GM21423 (cell line): ENCODE results near the gene OR52E2.
"Not testable (repeated sequence)": the region's sequence is repeated elsewhere in the genome, so short reads cannot be mapped to it uniquely, and the experiment has no call there.

Experiments used
- ATAC-seq: cut with Tn5 transposase; IDR thresholded peaks from one replicate; pipeline ENCODE4 v1.9.1; 2021; ENCODE audit warnings: mild to moderate bottlenecking, moderate library complexity; ENCODE audit not compliant: unreplicated experiment

Gene OR52E2

GRCh38 chr11:5059391-5059790 is at the start of gene OR52E2:
OR52E2 (minus strand) TSS chr11:5059627; CDS start chr11:5059627, 0 bp downstream.
- ATAC-seq, result no peak

DNA sequence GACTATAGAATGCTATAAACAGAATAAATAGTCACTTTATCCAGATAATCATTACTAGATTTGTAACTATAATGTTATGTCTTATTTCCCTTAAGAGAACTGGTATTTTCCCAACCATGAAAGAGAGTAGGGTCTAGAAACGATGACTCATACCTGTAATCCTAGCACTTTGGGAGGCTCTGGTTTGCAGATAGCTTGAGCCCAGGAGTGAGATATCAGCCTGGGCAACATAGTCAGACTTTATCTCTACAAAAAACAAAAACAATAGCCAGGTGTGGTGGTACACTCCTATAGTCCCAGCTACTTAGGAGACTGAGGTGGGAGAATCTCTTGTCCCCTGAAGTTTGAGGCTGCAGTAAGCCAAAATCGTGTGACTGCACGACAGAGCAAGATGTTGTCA is 47.9 kb upstream of the OR52E2 start:
- no peak for ATAC-seq

- no peak for ATAC-seq
Measured at GRCh38 chr11:5103066-5103465, 43.6 kb upstream of the OR52E2 start.

GRCh38 chr11:5102246-5102645 is 42.8 kb upstream of the OR52E2 start:
- no peak for ATAC-seq

- ATAC-seq, result no peak
Measured at GRCh38 chr11:5096011-5096410, 36.6 kb upstream of the OR52E2 start.

- ATAC-seq, result no peak
Measured at GRCh38 chr11:5092821-5093585, 33.6 kb upstream of the OR52E2 start.

- no peak for ATAC-seq
Measured at GRCh38 chr11:5090668-5091067, 31.2 kb upstream of the OR52E2 start.

DNA sequence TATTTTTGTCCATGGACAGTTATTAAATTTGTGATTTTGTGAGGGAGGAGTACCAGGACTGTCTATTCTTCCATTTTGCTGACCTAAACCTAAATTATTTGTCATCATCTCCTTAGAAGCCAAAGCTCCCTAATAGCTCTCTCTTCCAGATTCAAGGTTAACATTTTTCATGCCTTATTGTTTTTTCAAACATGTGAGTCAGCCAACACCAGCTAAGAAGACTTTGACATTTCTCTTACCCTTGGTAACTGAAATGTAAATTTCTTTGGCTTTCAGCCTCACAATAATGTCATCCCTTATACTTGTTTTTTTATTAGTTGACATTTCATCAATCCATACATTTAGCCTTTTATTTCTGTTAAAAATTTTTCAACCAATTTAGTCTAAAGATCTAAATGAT is 29.1 kb upstream of the OR52E2 start:
- ATAC-seq, result no peak

GRCh38 chr11:5083602-5084001 is 24.2 kb upstream of the OR52E2 start:
- ATAC-seq, result no peak

GRCh38 chr11:5081405-5081804 is 22.0 kb upstream of the OR52E2 start:
- no peak for ATAC-seq

DNA sequence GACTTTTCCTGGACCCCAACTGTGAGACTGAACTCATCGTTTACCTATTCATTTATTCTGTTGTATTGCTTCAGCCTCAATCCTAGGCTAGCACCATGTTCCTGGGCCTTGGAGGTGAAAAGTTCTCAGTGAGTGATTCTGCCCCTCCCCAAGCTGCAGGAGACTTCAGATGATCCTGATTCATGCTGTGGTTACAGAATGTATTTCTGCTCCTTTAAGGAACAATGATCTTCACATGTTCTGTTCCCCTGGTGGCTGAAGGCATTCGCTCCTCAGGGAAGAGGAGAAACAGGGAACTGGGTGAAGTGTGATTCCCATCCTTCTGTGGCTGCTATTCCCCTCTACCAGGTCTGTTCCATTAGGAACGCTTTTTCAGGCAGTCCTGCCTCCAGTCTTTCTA is 12.4 kb upstream of the OR52E2 start:
- ATAC-seq, result no peak

GRCh38 chr11:5069272-5069671 is 9.8 kb upstream of the OR52E2 start, which contains the start of gene OR52E1:
OR52E1 (plus strand) TSS chr11:5069572.
- no peak for ATAC-seq

- no peak for ATAC-seq
Measured at GRCh38 chr11:5065027-5065426, 5.6 kb upstream of the OR52E2 start.

- not testable (repeated sequence) for ATAC-seq
Measured at GRCh38 chr11:5058679-5059078, 748 bp downstream of the OR52E2 start.

GRCh38 chr11:5046754-5047330 is 12.6 kb downstream of the OR52E2 start:
- ATAC-seq, result no peak

- ATAC-seq, result no peak
Measured at GRCh38 chr11:5046226-5046625, 13.2 kb downstream of the OR52E2 start, which contains the start of gene OR52J3. OR52J3 (plus strand) TSS chr11:5046526; CDS start chr11:5046526, 0 bp downstream.

DNA sequence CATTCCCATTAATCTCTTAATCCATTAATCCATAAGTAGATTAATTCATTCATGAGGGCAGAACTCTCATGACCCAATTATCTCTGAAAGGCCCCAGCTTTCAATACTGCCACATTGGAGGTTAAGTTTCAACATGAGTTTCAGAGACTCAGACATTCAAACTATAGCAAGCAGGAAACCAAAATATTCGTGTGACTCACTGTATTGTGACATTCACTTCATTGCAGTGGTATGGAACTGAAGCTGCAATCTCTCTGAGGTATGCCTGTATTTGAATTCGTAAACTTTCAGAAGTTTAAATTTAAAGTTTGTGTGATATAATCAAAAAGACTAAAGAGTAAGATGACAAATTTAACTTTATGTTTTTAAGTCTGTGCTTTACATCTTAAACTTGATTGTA is 16.0 kb downstream of the OR52E2 start:
- no peak for ATAC-seq

GRCh38 chr11:5042091-5042490 is 17.3 kb downstream of the OR52E2 start:
- no peak for ATAC-seq

- ATAC-seq, result no peak
Measured at GRCh38 chr11:5040876-5041275, 18.6 kb downstream of the OR52E2 start.

DNA sequence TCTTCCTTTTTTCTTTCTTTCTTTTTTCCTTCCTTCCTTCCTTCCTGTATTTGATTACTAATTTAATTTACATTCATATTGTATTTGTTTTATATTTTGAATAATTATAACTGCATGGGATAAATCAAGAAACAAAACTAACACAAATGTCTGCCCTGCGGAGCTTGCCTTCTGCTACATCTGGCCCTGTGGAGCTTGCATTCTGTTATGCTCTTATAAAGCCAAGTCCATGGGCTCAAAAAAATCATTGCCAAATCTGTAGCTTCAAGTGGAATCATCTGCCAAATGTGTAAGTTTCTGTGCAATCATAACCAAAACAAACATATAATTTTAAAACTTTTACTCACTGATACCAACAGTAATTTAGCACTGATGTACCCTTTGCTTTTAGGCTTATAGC is 21.1 kb downstream of the OR52E2 start:
- no peak for ATAC-seq

DNA sequence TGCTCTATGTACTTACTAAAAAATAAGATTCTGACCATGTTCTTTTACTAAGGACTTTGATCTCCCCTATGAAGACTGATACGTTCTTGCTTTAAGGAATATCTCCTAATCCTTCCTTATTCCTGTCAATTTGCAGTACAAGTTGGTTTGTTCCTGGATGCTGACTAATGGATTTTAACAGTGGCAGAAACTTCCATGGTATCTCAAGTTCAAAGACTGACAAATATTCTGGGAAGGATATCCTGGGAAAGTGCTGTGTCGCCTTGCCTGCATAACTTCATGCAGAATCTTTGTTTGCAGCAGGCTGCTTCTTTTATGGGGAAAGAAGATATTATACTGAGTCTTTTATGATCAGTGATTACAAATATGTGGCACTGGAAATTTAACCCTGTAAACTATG is 21.5 kb downstream of the OR52E2 start:
- ATAC-seq, result no peak

DNA sequence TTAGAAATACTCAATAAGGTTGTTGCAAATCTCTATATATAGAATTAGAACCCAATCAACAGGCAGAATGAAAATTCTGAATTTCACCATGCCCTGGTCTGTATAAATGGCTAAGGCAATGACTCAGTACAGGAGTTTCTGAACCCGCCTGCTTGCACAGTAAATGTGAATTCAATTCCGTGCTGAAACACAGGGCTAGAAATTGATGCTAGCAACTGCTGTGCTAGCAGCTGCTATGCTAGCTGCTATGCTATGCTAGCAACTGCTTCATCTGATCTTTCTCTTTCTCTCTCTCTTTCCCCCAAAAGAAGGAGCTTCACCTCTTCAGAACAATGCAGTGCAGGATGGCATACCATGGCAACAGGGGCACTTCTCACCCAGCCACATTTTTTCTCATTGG is 22.8 kb downstream of the OR52E2 start:
- no peak for ATAC-seq

GRCh38 chr11:5021996-5022395 is 37.4 kb downstream of the OR52E2 start:
- ATAC-seq, result no peak
